ENCODE data around the gene UNKL.

Gene UNKL

GRCh38 chr16:1387331-1387730, 27.2 kb downstream of the UNKL start:
- TF ChIP-seq CTCF (IDR thresholded peaks at IDR 0.05; ENCODE audit: extremely low read depth, missing control alignments) = no peak
- DNase-seq (ENCODE audit: low spot score) = no peak

- no peak for TF ChIP-seq CTCF (IDR thresholded peaks at IDR 0.05; ENCODE audit: extremely low read depth, missing control alignments)
- no peak for DNase-seq (ENCODE audit: low spot score)
Observed at GRCh38 chr16:1385232-1385631, 29.3 kb downstream of the UNKL start.

- no peak for TF ChIP-seq CTCF (IDR thresholded peaks at IDR 0.05; ENCODE audit: extremely low read depth, missing control alignments)
- DNase-seq (ENCODE audit: low spot score) = no peak
Observed at GRCh38 chr16:1383556-1383955, 30.9 kb downstream of the UNKL start.

GRCh38 chr16:1381612-1382406, 32.7 kb downstream of the UNKL start:
- TF ChIP-seq CTCF (IDR thresholded peaks at IDR 0.05; ENCODE audit: extremely low read depth, missing control alignments) = no peak
- DNase-seq (ENCODE audit: low spot score) = no peak

- TF ChIP-seq CTCF (IDR thresholded peaks at IDR 0.05; ENCODE audit: extremely low read depth, missing control alignments) = no peak
- DNase-seq (ENCODE audit: low spot score) = no peak
Observed at GRCh38 chr16:1380195-1380594, 34.3 kb downstream of the UNKL start.

GRCh38 chr16:1379304-1380076, 35.0 kb downstream of the UNKL start:
- DNase-seq (ENCODE audit: low spot score) = peak; percentile 96

More at GRCh38 chr16:1379304-1380076, 35.0 kb downstream of the UNKL start:
- TF ChIP-seq CTCF (IDR thresholded peaks at IDR 0.05; ENCODE audit: extremely low read depth, missing control alignments) = no peak
